ENCODE measurements around the gene NOD1.
"Not testable (repeated sequence)": the region's sequence is repeated elsewhere in the genome, so short reads cannot be mapped to it uniquely, and the experiment has no call there.

The NOD1 gene

DNA sequence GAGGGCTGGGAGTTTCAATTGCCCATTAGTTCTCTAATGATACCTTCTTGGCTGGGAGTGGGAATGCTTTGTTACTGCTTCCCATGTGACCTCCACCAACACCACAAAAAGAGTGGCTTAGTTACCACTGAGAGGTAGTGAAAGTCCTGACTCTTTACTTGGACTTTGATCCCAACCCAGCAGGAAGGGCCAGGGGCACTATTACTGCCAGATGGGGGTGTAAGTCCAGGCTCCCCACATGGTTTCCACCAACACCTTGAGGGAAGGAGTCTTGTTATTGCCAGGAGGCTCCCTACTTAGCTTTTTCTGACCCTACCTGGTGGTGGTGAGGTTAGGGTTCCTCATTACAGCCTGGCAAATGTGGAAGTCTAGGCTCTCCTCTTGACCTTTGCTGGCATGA lies 14.6 kb upstream of the NOD1 start:
- H3K79me2 ChIP-seq: no peaks in the 10 kb centered on the region

DNA sequence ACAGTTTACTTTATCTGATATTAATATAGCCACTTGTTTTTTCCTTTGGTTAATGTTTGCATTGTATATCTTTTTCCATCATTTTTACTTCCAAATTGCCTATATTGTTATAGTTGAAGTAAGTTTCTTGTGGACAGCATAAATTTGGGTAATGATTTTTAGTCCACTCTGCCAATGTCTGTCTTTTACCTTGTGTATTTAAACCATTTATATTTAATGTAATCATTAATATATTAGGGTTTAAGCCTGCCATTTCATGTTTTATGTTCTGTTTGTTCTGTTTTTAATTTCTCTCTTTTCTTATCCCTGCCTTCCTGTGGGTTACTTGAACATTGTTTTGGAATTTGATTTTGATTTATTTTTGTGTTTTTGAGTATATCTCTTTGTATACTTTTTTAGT lies 12.8 kb upstream of the NOD1 start:
- H3K4me3 ChIP-seq (ENCODE audit: low read depth, low read length): no peak overlapping the region
- no peak overlapping the region for H3K9ac ChIP-seq
- no peaks in the 10 kb centered on the region for H3K9me3 ChIP-seq (ENCODE audit: control insufficient read depth, low read length)
- H2AFZ ChIP-seq: no peak overlapping the region
- H3K27ac ChIP-seq: no peak overlapping the region
- H3K4me1 ChIP-seq: no peaks in the 10 kb centered on the region
- TF ChIP-seq, protein P1, sequence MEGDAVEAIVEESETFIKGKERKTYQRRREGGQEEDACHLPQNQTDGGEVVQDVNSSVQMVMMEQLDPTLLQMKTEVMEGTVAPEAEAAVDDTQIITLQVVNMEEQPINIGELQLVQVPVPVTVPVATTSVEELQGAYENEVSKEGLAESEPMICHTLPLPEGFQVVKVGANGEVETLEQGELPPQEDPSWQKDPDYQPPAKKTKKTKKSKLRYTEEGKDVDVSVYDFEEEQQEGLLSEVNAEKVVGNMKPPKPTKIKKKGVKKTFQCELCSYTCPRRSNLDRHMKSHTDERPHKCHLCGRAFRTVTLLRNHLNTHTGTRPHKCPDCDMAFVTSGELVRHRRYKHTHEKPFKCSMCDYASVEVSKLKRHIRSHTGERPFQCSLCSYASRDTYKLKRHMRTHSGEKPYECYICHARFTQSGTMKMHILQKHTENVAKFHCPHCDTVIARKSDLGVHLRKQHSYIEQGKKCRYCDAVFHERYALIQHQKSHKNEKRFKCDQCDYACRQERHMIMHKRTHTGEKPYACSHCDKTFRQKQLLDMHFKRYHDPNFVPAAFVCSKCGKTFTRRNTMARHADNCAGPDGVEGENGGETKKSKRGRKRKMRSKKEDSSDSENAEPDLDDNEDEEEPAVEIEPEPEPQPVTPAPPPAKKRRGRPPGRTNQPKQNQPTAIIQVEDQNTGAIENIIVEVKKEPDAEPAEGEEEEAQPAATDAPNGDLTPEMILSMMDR (IDR thresholded peaks at IDR 0.05): no peak
- no peaks in the 10 kb centered on the region for H3K79me2 ChIP-seq
- H3K4me2 ChIP-seq (ENCODE audit: low read length): no peak overlapping the region
- H3K27me3 ChIP-seq (ENCODE audit: control insufficient read depth, insufficient read depth, low read length): no peaks in the 10 kb centered on the region
- no peaks in the 10 kb centered on the region for H3K36me3 ChIP-seq (ENCODE audit: control insufficient read depth, insufficient read depth, low read length)

More for the DNA sequence above, 14.6 kb upstream of the NOD1 start:
- H3K4me3 ChIP-seq (ENCODE audit: low read depth, low read length): no peak overlapping the region
- TF ChIP-seq, protein P1 (IDR thresholded peaks at IDR 0.05): no peak
- H3K27me3 ChIP-seq (ENCODE audit: control insufficient read depth, insufficient read depth, low read length): no peaks in the 10 kb centered on the region
- no peaks in the 10 kb centered on the region for H3K4me1 ChIP-seq
- H3K4me2 ChIP-seq (ENCODE audit: low read length): no peak overlapping the region
- H2AFZ ChIP-seq: no peak overlapping the region
- H3K9ac ChIP-seq: no peak overlapping the region
- no peaks in the 10 kb centered on the region for H3K36me3 ChIP-seq (ENCODE audit: control insufficient read depth, insufficient read depth, low read length)
- H3K27ac ChIP-seq: no peak overlapping the region
- no peaks in the 10 kb centered on the region for H3K9me3 ChIP-seq (ENCODE audit: control insufficient read depth, low read length)

DNA sequence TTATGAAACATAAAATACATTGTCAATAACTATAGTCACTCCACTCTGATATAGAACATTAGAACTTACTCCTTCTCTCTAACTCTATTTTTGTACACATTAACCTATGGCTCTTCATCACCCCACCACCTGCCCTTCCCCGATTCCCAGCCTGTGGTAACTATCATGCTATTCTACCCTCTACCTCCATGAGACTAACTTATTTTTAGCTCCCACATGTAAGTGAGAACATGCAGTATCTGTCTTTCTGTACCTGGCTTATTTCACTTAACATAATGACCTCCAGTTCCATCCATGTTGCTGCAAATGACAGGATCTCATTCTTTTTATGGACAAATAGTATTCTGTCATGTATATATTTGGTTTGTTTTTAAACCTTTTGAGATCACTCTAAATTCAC lies 8.8 kb upstream of the NOD1 start:
- no peaks in the 10 kb centered on the region for H3K4me1 ChIP-seq
- H3K36me3 ChIP-seq (ENCODE audit: control insufficient read depth, insufficient read depth, low read length): no peaks in the 10 kb centered on the region
- no peaks in the 10 kb centered on the region for H3K9me3 ChIP-seq (ENCODE audit: control insufficient read depth, low read length)
- no peak overlapping the region for H2AFZ ChIP-seq
- no peak overlapping the region for H3K27ac ChIP-seq
- H3K4me2 ChIP-seq (ENCODE audit: low read length): no peak overlapping the region
- H3K27me3 ChIP-seq (ENCODE audit: control insufficient read depth, insufficient read depth, low read length): no peaks in the 10 kb centered on the region
- TF ChIP-seq, protein P1 (IDR thresholded peaks at IDR 0.05): no peak
- no peak overlapping the region for H3K4me3 ChIP-seq (ENCODE audit: low read depth, low read length)
- no peaks in the 10 kb centered on the region for H3K79me2 ChIP-seq
- no peak overlapping the region for H3K9ac ChIP-seq

DNA sequence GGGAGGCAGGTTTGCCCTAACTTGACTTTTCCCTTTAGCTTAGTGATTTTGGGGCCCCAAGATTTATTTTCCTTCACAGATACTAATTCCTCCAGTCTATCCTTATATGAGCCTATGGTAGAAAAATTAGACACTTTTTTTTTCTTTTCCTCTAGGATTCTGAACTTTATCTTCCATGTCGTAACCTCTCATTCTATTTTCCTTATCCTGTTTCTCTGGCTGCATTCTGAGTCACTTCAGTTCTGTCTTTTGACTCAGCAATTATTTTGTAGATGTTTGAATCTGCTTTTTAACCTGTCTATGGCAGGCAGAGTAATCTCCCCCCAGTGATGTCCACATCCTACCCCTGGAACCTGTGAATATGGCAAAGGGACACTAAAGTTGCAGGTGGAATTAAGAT lies 7.1 kb upstream of the NOD1 start:
- no peak overlapping the region for H3K27ac ChIP-seq
- no peak overlapping the region for H3K9ac ChIP-seq
- no peaks in the 10 kb centered on the region for H3K27me3 ChIP-seq (ENCODE audit: control insufficient read depth, insufficient read depth, low read length)
- no peaks in the 10 kb centered on the region for H3K36me3 ChIP-seq (ENCODE audit: control insufficient read depth, insufficient read depth, low read length)
- TF ChIP-seq, protein P1 (IDR thresholded peaks at IDR 0.05): no peak
- H3K79me2 ChIP-seq: no peaks in the 10 kb centered on the region
- no peak overlapping the region for H3K4me2 ChIP-seq (ENCODE audit: low read length)
- no peak overlapping the region for H3K4me3 ChIP-seq (ENCODE audit: low read depth, low read length)
- H3K4me1 ChIP-seq: no peaks in the 10 kb centered on the region
- H2AFZ ChIP-seq: no peak overlapping the region
- no peaks in the 10 kb centered on the region for H3K9me3 ChIP-seq (ENCODE audit: control insufficient read depth, low read length)

DNA sequence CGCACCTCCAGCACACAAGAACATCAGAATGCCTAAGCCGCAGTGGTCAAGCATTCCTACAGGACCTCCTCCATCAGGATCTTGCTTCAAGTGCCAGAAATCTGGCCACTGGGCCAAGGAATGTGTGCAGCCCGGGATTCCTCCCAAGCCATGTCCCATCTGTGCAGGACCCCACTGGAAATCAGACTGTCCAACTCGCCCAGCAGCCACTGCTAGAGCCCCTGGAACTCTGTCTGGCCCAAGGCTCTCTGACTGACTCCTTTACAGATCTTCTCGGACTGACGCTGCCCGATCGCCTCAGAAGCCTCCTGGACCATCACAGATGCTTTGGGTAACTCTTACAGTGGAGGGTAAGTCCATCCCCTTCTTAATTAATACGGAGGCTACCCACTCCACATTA lies 2.8 kb upstream of the NOD1 start:
- not testable (repeated sequence) for H3K27ac ChIP-seq; H3K9ac ChIP-seq; H3K79me2 ChIP-seq; H3K36me3 ChIP-seq (ENCODE audit: control insufficient read depth, insufficient read depth, low read length); H3K27me3 ChIP-seq (ENCODE audit: control insufficient read depth, insufficient read depth, low read length); H3K4me1 ChIP-seq; H3K9me3 ChIP-seq (ENCODE audit: control insufficient read depth, low read length); H3K4me2 ChIP-seq (ENCODE audit: low read length); H3K4me3 ChIP-seq (ENCODE audit: low read depth, low read length); H2AFZ ChIP-seq

All from parathyroid adenoma (tissue), 2 donors.